ENCODE data around the gene IRF5. TPM values are rescaled to one million over a fixed set of nuclear protein-coding genes. Genes with fewer than 3 reads are reported as not detected.

Gene IRF5
- total RNA-seq, 1 experiment from 2014 or later: 0.74 TPM

DNA sequence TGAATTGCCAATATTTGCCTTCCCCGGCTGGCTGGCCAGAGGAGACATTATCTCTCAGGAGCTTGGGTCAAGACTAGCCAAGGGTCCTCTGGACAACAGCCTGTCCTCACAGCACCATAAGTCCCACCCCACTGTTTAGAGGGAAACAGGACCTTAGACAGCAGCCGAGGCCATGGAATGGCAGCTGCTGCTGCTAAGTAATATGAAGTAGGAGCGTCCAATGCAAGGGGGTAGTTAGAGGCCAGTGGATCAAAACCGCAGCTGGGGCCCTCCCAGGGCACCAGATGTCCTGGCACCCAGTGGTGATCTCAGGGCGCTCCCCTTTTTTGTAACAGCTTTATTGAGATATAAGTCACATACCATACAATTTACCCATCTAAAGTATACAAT, 14.3 kb upstream of the IRF5 start:
- H3K27me3 ChIP-seq (ENCODE audit: insufficient read depth, low read length): no peaks in the 10 kb centered on the region
- peaks cover 11% of the 10 kb centered on the region for H3K27me3 Mint-ChIP-seq (ENCODE audit: low read depth)
- H4K20me1 ChIP-seq (ENCODE audit: control insufficient read depth, insufficient read depth, insufficient read length): no peaks in the 10 kb centered on the region
- no peak for DNase-seq
- H3K27ac ChIP-seq (ENCODE audit: insufficient read length, low read depth, low read length): no peak overlapping the region
- no peak overlapping the region for H3K4ac ChIP-seq (ENCODE audit: low read depth, low read length)
- H2BK5ac ChIP-seq (ENCODE audit: insufficient read length, low read length): no peak overlapping the region
- H2BK20ac ChIP-seq (ENCODE audit: low read depth, low read length, poor library complexity, severe bottlenecking): no peak overlapping the region
- no peak overlapping the region for H3K14ac ChIP-seq (ENCODE audit: insufficient read depth, low read length)
- no peaks in the 10 kb centered on the region; the same call in 1 of the 2 replicates for H3K4me1 ChIP-seq (ENCODE audit: insufficient read depth, low read length)
- H3K4me3 Mint-ChIP-seq: no peak overlapping the region
- no peaks in the 10 kb centered on the region for H3K79me1 ChIP-seq (ENCODE audit: insufficient read depth, low read depth, low read length, poor library complexity, severe bottlenecking)
- H3K23me2 ChIP-seq (ENCODE audit: insufficient read length, low read depth, low read length, poor library complexity, severe bottlenecking): no peaks in the 10 kb centered on the region
- H3K27ac Mint-ChIP-seq: no peak overlapping the region
- H4K91ac ChIP-seq (ENCODE audit: insufficient read length, low read depth, low read length): no peak overlapping the region
- H4K8ac ChIP-seq (replicated peaks; ENCODE audit: insufficient read length, low read depth, low read length): no peak overlapping the region
- WGBS (ENCODE audit: extremely low coverage, insufficient read length, low lambda C conversion rate): no CpG with 5 or more reads among the region's 5 CpGs
- H4K5ac ChIP-seq (ENCODE audit: insufficient read length, low read depth, low read length): no peak overlapping the region
- no peak overlapping the region for H2BK15ac ChIP-seq (ENCODE audit: low read depth, low read length)
- no peak overlapping the region for H3K23ac ChIP-seq (ENCODE audit: insufficient read length, low read depth, low read length)
- no peaks in the 10 kb centered on the region for H3K9me3 ChIP-seq (ENCODE audit: control insufficient read depth, low read depth, low read length)
- H3K79me2 ChIP-seq (ENCODE audit: insufficient read depth, low read length): no peaks in the 10 kb centered on the region
- no peak overlapping the region for H3T11ph ChIP-seq (ENCODE audit: low read length)
- H3K36me3 Mint-ChIP-seq (ENCODE audit: insufficient read depth in 1 of 3, low read depth in 3 of 3): no peaks in the 10 kb centered on the region; a peak in 1 of 7 replicates
- H2AK5ac ChIP-seq (ENCODE audit: insufficient read length, low read length): no peak overlapping the region
- no peak overlapping the region for H2AFZ ChIP-seq (ENCODE audit: low read length)
- peaks cover 17 to 32% of the 10 kb centered on the region in 2 experiments for H3K4me1 Mint-ChIP-seq
- no peak overlapping the region for H2BK12ac ChIP-seq (ENCODE audit: insufficient read length, low read depth, low read length)
- H3K9me3 Mint-ChIP-seq: peaks cover 5 to 6% of the 10 kb centered on the region in 2 experiments; a peak in 3 of 5 replicates
- no peak overlapping the region for H3K18ac ChIP-seq (ENCODE audit: insufficient read length, low read depth, low read length)
- no peak overlapping the region for H3K9ac ChIP-seq (ENCODE audit: extremely low read depth, insufficient read length, low read length)
- no peak overlapping the region for H3K4me2 ChIP-seq (ENCODE audit: insufficient read depth, insufficient read length, low read length)
- no peak overlapping the region for H3K56ac ChIP-seq (ENCODE audit: insufficient read length, low read depth, low read length)
- no peak overlapping the region for H2BK120ac ChIP-seq (ENCODE audit: low read depth, low read length, poor library complexity, severe bottlenecking)
- TF ChIP-seq, protein P1, sequence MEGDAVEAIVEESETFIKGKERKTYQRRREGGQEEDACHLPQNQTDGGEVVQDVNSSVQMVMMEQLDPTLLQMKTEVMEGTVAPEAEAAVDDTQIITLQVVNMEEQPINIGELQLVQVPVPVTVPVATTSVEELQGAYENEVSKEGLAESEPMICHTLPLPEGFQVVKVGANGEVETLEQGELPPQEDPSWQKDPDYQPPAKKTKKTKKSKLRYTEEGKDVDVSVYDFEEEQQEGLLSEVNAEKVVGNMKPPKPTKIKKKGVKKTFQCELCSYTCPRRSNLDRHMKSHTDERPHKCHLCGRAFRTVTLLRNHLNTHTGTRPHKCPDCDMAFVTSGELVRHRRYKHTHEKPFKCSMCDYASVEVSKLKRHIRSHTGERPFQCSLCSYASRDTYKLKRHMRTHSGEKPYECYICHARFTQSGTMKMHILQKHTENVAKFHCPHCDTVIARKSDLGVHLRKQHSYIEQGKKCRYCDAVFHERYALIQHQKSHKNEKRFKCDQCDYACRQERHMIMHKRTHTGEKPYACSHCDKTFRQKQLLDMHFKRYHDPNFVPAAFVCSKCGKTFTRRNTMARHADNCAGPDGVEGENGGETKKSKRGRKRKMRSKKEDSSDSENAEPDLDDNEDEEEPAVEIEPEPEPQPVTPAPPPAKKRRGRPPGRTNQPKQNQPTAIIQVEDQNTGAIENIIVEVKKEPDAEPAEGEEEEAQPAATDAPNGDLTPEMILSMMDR (conservative IDR thresholded peaks at IDR 0.05): no peak

All from H9 (cell line).